Fibroblast of gingiva (primary cell): ENCODE measurements around the gene POTEI.
"Not testable (repeated sequence)": the region's sequence is repeated elsewhere in the genome, so short reads cannot be mapped to it uniquely, and the experiment has no call there.

Source experiments
- DNase-seq: peaks from one replicate; pipeline ENCODE4 v3.0.0-alpha.2; 2011; ENCODE audit warnings: low read depth

POTEI gene

DNA sequence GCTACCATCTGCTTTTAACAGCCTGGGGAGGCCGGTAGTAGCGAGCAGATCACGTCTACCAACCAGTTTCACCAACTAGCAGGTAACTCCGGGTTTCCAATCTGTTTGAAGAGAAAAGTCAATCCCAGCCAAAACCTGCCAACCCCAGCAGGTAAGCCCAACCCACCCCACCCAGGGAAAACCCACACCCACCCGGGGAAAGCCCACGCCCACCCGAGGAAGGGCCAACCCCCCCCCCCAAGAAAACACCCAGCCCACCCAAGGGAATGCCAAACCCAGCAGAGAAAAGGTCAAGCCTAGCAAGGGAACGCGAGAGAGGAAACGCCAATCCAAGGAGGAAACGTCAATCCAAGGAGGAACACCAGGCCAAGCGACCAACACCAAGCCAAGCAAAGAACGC lies at the start of gene POTEI:
Gene POTEI, minus strand, starts transcription at position 101 of the 400 bp plus-strand sequence. Its CDS starts 93 bp downstream, at position 8.
- not testable (repeated sequence) for DNase-seq

- DNase-seq, result not testable (repeated sequence)
Measured at GRCh38 chr2:130556441-130556840, 47.3 kb upstream of the POTEI start.

DNA sequence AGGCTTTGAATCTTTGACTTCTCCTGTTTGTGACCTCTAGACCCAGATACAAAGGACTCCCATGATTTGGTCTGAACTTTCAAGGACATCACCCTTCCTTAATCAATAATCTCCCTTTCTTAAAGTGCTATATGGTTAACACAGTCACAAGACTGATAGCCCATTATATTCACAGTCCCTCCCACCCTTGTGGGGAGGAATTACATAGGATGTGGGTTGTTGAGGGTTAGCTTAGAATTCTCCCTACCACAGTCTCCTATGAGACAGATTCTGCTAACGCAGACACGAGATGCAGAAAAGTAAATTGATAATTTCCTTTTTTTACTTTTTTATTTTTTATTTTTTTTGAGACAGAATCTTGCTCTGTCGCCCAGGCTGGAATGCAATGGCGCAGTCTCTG lies 45.0 kb upstream of the POTEI start:
- DNase-seq, result not testable (repeated sequence)

DNA sequence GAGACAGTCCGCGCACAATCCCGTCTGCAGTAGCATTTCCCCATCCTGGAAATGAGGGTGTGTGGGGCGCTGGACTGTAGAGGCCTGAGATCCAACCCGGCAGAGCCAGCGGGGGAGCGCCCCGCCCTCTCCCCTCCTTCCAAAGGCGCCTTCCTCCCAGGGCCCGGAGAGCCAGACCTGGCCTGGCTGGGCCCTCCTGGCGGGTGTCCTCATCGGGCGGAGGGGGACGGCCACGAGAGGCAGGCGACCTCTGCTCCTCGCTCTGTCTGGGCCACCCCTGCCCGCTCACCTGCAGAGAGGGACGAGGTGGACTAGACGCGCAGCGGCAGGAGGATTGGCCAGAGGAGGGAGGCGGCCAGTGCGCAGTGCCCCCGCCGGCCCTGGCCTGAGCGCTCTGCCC lies 40.3 kb upstream of the POTEI start:
- DNase-seq, result not testable (repeated sequence)

DNA sequence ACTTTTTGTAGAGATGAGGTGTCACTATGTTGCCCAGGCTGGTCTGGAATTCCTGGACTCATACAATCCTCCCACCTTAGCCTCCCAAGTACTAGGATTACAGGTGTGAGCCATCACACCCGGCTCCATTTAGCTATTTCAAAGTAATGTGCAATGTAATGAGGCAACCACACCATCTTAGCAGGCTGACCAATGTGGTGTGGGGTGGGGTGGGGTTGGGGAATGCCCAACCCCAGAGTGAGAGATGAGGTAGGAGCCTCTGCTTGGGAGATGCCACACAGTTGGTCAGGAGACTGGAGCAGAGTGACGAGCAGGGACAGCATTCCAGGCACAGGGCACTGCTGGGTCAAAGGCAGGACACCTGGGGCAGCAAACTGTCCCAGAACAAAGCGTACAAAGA lies 39.3 kb upstream of the POTEI start:
- not testable (repeated sequence) for DNase-seq

DNA sequence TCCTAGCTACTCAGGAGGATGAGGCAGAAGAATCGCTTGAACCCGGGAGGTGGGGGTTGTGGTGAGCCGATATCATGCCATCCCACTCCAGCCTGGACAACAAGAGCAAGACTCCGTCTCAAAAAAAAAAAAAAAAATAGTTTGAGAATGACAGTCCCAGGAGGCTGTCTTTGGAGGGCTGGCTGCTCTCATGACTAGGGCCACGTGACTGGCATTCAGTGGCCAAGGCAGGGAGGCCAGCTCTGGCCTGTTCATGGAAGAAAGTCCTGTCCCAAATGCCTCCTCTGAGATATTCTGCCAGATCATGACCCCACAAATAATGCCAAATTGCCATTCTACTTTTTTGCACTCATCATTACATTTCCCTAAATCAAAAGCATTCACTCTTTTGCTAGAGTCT lies 35.9 kb upstream of the POTEI start:
- DNase-seq, result not testable (repeated sequence)

GRCh38 chr2:130543785-130544528 lies 34.8 kb upstream of the POTEI start:
- not testable (repeated sequence) for DNase-seq

DNA sequence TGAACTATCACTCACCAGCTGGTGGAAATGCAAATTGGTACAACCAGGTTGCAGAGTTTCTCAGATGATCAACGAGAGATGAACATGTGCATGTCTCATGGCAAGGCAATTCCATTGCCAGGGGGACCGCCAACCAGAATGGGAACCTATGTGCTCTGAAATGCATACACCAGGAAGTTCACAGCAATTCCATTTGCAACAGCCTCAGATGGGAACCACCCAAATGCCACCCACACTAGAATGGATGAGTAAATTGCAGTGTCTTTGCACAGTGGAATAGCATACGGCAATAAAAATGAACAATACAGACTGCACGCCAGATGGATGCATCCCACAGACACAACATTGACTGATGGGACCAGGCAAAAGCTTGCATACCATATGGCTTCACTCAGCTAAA lies 33.7 kb upstream of the POTEI start:
- DNase-seq, result not testable (repeated sequence)

DNA sequence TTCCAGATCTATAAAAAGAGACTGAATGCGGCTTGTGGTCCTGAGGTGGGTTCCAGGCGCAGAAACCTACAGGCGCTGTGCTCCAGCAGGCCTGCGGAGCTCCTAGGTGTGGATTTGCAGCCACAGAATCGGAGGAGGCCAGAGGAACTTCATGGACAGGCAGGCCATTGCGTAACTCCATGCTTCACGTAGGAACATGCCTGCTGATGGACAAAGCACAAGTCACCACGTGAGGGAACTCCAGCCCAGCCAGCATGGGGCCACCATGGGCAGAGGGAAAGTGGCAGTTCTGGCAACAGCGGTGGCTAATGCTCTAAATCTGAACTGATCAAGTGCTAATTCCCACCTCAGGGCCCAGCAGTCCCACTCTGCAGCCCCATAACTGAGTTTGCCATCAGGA lies 29.1 kb upstream of the POTEI start:
- not testable (repeated sequence) for DNase-seq

DNA sequence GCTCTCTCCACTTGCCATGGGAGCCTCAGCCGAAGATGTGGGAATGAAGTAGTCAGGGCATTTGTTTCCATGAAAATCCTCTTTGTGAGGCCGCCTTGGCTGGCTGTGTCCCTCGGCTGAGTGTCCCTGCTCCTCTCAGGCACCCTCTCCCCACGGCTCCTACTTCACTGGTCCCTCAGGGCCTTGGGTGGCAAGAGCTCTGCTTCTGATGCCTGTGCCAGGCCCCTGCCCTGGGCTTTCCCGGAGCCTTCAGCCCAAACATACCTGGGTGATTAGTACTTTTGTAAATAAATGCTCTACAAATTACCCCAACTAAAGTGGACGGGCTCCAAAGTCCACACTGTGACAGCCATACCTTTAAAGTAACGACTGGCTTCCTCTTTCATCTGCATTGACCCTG lies 27.5 kb upstream of the POTEI start:
- DNase-seq, result not testable (repeated sequence)

DNA sequence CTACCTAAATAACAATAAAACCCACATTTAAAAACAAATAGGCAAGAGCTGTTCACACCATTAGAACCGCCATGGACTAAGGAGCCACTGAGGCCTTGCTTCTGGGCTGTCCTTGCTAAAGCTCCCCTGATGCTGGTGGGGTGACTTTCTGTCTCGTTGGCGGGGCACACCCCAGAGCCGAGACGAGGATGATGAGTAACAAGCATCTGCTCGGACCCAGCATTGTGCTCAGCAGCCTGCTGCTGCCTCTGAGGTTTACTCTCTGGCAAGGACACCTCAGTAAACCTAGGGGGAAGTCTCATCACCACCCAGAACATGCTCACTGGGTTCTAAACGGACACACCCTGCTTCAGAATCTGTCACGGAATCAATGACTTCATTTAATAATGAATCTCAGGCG lies 22.5 kb upstream of the POTEI start:
- not testable (repeated sequence) for DNase-seq

- DNase-seq, result not testable (repeated sequence)
Measured at GRCh38 chr2:130531225-130531624, 22.1 kb upstream of the POTEI start.

DNA sequence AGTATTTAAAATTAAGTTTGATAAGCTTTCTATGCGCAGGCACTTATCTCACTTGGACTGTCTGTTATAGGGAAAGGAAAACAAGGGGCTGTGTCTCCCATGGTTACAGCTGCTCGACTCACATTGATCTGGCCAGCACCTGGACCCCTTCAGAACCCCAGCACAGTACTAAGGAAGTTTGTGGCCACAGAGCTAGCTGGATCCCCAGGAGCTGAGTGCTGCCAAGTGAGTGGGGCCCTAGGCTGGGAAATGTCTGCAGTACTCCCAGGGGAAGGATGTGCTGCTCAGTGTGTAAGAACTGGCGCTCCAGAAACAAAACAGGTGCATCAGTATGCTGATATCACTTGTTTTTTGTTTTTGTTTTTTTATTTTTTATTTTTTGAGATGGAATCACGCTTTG lies 21.1 kb upstream of the POTEI start:
- DNase-seq, result not testable (repeated sequence)

DNA sequence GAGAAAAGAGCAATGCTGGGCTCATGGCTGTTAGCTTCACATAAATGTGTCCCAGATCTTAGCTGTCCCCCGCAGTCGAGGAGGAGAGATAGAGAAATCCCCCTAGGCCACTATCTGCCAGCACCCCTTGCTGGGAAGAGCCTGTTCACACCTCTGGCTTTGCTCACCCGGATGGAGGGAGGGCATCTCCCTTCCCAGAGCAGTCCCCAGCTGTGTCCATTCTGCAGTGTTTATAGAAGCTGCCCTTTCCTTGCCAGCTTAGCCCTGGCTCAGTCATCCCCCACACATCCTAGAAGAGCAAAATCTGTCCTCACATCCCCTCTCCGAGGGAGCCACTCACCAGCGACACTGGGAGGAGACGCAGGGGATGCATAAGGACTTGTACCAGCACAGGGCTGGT lies 20.4 kb upstream of the POTEI start:
- DNase-seq, result not testable (repeated sequence)

DNA sequence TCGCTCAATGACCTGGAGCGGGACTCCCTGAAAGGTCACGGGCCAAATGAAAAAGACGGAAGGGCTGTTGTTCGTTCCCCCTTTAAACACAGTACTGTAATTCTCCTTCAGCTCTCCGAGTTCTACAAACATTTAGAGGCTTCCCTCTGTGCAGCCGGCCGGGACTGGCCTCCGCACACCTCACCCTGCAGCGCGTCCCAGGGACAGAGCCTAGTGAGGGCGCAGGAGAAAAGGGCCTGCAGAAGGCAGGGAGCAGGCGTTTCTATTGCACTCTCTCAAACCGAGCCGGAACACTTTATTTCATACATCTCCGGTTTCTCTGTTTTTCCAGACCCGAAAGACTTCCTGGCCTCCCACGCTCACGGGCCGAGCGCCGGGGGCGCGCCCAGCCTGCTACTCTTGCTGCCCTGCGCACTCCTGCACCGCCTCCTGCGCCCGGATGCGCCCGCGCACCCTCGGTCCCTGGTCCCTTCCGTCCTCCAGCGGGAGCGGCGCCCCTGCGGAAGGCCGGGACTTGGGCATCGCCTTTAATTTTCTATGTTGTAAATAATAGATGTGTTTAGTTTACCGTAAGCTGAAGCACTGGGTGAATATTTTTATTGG lies 18.3 kb upstream of the POTEI start:
- DNase-seq, result not testable (repeated sequence)

DNA sequence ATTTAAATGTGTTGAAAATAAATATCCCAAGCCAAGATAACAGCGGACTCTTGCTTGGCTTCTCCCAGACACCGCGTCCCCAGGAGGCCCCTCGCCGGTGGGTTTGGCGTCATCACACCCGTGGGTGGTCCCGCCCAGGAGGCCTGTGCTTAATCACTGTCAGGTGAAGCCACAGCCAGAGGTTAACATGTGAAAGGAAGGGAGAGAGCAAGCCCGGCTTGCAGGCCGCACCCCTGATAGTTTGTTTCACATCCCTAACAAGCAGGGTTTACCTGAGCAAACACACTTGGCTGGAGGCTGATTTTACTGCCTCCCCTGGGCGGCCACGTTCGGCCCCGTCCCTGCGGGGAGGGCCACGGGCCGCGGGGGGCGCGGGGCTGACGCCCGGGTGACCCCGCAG lies 13.3 kb upstream of the POTEI start:
- not testable (repeated sequence) for DNase-seq

GRCh38 chr2:130520992-130521391 lies 11.9 kb upstream of the POTEI start, which contains the start of gene CFC1B:
Gene CFC1B, plus strand, starts transcription at chr2:130521222. Its CDS starts 263 bp downstream, at chr2:130521485.
- DNase-seq, result not testable (repeated sequence)

DNA sequence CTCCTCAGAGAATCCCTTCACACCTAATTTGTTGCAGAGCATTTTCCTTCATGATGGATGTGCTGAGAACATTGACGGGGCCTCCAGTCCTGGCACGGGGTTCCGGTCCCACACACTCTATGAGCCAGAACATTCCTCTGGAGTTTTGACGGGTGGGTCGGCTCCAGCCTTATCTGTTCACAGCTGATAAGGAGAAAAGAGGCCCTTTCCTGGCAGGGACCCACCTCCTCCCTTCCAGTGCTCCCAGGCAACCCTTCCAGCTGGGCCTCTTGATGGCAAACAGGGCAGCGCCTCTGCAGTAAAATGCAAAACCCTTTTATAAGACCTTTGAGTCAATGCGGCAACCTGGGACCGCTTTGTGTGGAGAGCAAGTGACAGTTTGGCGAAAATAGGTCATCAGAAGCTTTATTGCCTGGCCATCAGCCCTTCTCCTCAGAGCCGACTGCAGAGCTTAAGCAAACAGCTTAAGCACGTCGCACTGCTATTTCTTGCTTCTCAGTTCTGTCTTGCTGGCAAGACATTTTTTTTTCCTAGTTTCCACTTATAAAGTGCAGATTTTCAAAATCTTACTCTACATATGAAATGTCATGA lies 9.5 kb upstream of the POTEI start:
- DNase-seq, result not testable (repeated sequence)

GRCh38 chr2:130511747-130512451 lies 2.8 kb upstream of the POTEI start:
- DNase-seq, result not testable (repeated sequence)

- DNase-seq, result not testable (repeated sequence)
Measured at GRCh38 chr2:130510807-130511746, 1.9 kb upstream of the POTEI start.

DNA sequence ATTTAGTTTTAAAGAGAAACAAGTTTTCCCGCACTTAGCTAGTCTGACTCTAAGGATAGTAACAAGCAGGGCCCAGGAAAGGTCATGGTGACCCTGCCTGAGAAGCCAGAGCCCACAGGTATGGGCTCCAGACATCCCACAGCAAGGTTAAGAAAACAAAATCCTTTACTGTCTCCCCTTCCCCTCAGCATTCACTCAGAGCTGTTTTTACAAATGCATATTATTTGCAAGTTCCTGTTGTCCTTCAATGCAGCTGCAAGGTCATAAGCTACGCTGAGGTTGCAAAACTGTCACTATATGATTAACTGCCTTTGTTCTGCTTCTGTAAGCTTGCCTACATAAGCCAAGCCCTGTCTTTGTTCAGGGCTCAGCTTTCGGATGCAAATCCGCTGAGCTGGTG lies 18.1 kb downstream of the POTEI start:
- DNase-seq, result not testable (repeated sequence)
